HepG2 (cell line): Measurements from ENCODE around the gene C16orf90. TPM values are rescaled to one million over a fixed set of nuclear protein-coding genes. Genes with fewer than 3 reads are reported as not detected.

ENCODE experiments used
- ATAC-seq: fragments of 200-7000 bp; cut with Tn5 transposase; 3 replicates; pipeline ENCODE4 v1.9.1; 2020; ENCODE audit warnings: mild to moderate bottlenecking, moderate library complexity
- BruUV-seq: library from RNA; stranded (reverse); fragments of 400-500 nt; replicated peaks from 2 replicates; lab custom pipeline; 2021; lab: Mats Ljungman, UMichigan
- CTCF ChIA-PET: fragments of 300-600 bp; formaldehyde crosslinking; extraction: SDS; loops from one replicate; lab custom pipeline; 2021; ENCODE audit warnings: low total read pairs, inconsistent platforms, low intra/inter-chr PET ratio; lab: Yijun Ruan, JAX
- POLR2A ChIA-PET: fragments of 350-600 bp; sonication (Branson Sonifier 250); formaldehyde crosslinking; loops from one replicate; lab custom pipeline; 2020; ENCODE audit warnings: antibody characterized with exemption, inconsistent platforms; lab: Yijun Ruan, JAX
- DNase-seq: peaks from one replicate; pipeline ENCODE4 v3.0.0-alpha.2; 2015; ENCODE audit warnings: low spot score
- FAIRE-seq: peaks from 3 replicates; lab custom pipeline; 2011; peaks lifted over from hg19 to GRCh38; lab: Jason Lieb, UNC
- H2AFZ ChIP-seq: one replicate; pipeline ENCODE4 v1.6.1; 2011; ENCODE audit warnings: low read length, inconsistent platforms
- H3K27ac ChIP-seq: fragments of 300-600 bp; 3 replicates; pipeline ENCODE4 v1.8.0; 2011; ENCODE audit warnings: mixed run types, mild to moderate bottlenecking, mixed read lengths, low read length, inconsistent platforms; ENCODE audit not compliant: insufficient read depth; ENCODE audit errors: extremely low read length
- H3K27me3 ChIP-seq, 2 experiments: fragments of 200-600 bp in 1 of 2; 2 replicates in 1 of 2; 3 replicates in 1 of 2; pipeline versions ENCODE4 v1.6.0 to v1.8.0; 2011; ENCODE audit warnings: low read length in 2 of 2, mild to moderate bottlenecking in 2 of 2, moderate library complexity in 2 of 2, inconsistent platforms in 1 of 2; ENCODE audit not compliant: insufficient read depth in 2 of 2, control insufficient read depth in 1 of 2
- H3K36me3 ChIP-seq, 2 experiments: fragments of 200-600 bp in 1 of 2; replicated peaks in 1 of 2; 2 replicates in 1 of 2; 3 replicates in 1 of 2; pipeline versions ENCODE4 v1.5.1 to v1.8.0; 2011; ENCODE audit warnings: low read length in 2 of 2, inconsistent platforms in 1 of 2; ENCODE audit not compliant: insufficient read depth in 2 of 2, control insufficient read depth in 1 of 2
- H3K4me1 ChIP-seq: 2 replicates; pipeline ENCODE4 v1.5.1; 2012; ENCODE audit warnings: low read length, inconsistent platforms; ENCODE audit not compliant: insufficient read depth
- H3K4me2 ChIP-seq: 2 replicates; pipeline ENCODE4 v1.6.0; 2011; ENCODE audit warnings: low read depth, low read length, inconsistent platforms
- H3K4me3 ChIP-seq, 3 experiments: fragments of 200-600 bp in 1 of 3; sonication (generic), shearing (Covaris generic) in 1 of 3; replicated peaks in 1 of 3; 2 replicates each; pipeline ENCODE4 v1.5.1; 2011 to 2016; ENCODE audit warnings: low read length in 3 of 3, inconsistent platforms in 2 of 3, low read depth in 2 of 3, mild to moderate bottlenecking in 2 of 3, control low read depth in 1 of 3, mixed read lengths in 1 of 3; ENCODE audit not compliant: insufficient read depth in 1 of 3
- H3K79me2 ChIP-seq: one replicate; pipeline ENCODE4 v1.6.1; 2011; ENCODE audit warnings: low read length, inconsistent platforms; ENCODE audit not compliant: insufficient read depth
- H3K9ac ChIP-seq: 2 replicates; pipeline ENCODE4 v1.6.0; 2011; ENCODE audit warnings: mild to moderate bottlenecking, low read depth, low read length, inconsistent platforms; ENCODE audit not compliant: insufficient read depth
- H3K9me3 ChIP-seq: 2 replicates; pipeline ENCODE4 v1.5.1; 2012; ENCODE audit warnings: mild to moderate bottlenecking, low read length
- H4K20me1 ChIP-seq: 2 replicates; pipeline ENCODE4 v1.6.0; 2011; ENCODE audit warnings: inconsistent platforms, mild to moderate bottlenecking, low read length, moderate library complexity; ENCODE audit not compliant: insufficient read depth
- BRF2 ChIP-seq: sonication (generic); formaldehyde crosslinking; IDR thresholded peaks from 2 replicates; pipeline ENCODE4 v1.8.1; 2022; ENCODE audit warnings: mild to moderate bottlenecking, missing genetic modification reagents
- MBNL3 ChIP-seq: fragments of 250-450 bp; sonication (Bioruptor Pico); conservative IDR thresholded peaks from 2 replicates; pipeline ENCODE4 v1.8.0; 2022; ENCODE audit warnings: mild to moderate bottlenecking, inconsistent platforms
- MYPOP ChIP-seq: sonication (generic); formaldehyde crosslinking; IDR thresholded peaks from 2 replicates; pipeline ENCODE4 v1.8.1; 2023; ENCODE audit warnings: mild to moderate bottlenecking, moderate library complexity, missing genetic modification reagents
- NCOA1 ChIP-seq: sonication (generic); formaldehyde crosslinking; IDR thresholded peaks from 2 replicates; pipeline ENCODE4 v1.9.0; 2021; ENCODE audit warnings: missing genetic modification reagents
- NKX3-1 ChIP-seq: sonication (generic); formaldehyde crosslinking; IDR thresholded peaks from 2 replicates; pipeline ENCODE4 v1.5.0; 2020; ENCODE audit warnings: missing genetic modification reagents
- SALL2 ChIP-seq: sonication (generic); formaldehyde crosslinking; IDR thresholded peaks from 2 replicates; pipeline ENCODE4 v1.8.1; 2023; ENCODE audit warnings: mild to moderate bottlenecking, missing genetic modification reagents, inconsistent platforms
- SOX6 ChIP-seq, 2 experiments: fragments of 450-650 bp in 1 of 2; sonication (generic) in 1 of 2; formaldehyde crosslinking in 1 of 2; IDR thresholded peaks; 2 replicates each; pipeline versions ENCODE4 v1.4.0 to v1.6.1; 2017 to 2020; ENCODE audit warnings: antibody characterized with exemption in 1 of 2, mild to moderate bottlenecking in 1 of 2, missing genetic modification reagents in 1 of 2
- ZBTB33 ChIP-seq: sonication (generic); formaldehyde crosslinking; IDR thresholded peaks from 2 replicates; pipeline ENCODE4 v1.4.0; 2020; ENCODE audit warnings: missing genetic modification reagents
- ZFP91 ChIP-seq: sonication (generic); formaldehyde crosslinking; IDR thresholded peaks from 2 replicates; pipeline ENCODE4 v1.9.0; 2022; ENCODE audit warnings: missing genetic modification reagents, mild to moderate bottlenecking, borderline replicate concordance
- ZNF317 ChIP-seq: sonication (generic); formaldehyde crosslinking; IDR thresholded peaks from 2 replicates; pipeline ENCODE4 v1.5.0; 2020; ENCODE audit warnings: mild to moderate bottlenecking, missing genetic modification reagents
- ZNF574 ChIP-seq: sonication (generic); formaldehyde crosslinking; IDR thresholded peaks from 2 replicates; pipeline ENCODE4 v1.4.0; 2020; ENCODE audit warnings: missing genetic modification reagents
- ZNF839 ChIP-seq: sonication (generic); formaldehyde crosslinking; IDR thresholded peaks from 2 replicates; pipeline ENCODE4 v1.4.0; 2020; ENCODE audit warnings: missing genetic modification reagents, mild to moderate bottlenecking, borderline replicate concordance
- ZUFSP ChIP-seq: sonication (generic); formaldehyde crosslinking; IDR thresholded peaks from 2 replicates; pipeline ENCODE4 v1.9.0; 2021; ENCODE audit warnings: missing genetic modification reagents, mild to moderate bottlenecking, borderline replicate concordance
- WGBS: methylation state at CpG from one replicate; pipeline ENCODE4 v1.1.6; 2017; ENCODE audit warnings: low lambda C conversion rate; 5-methylcytosine and 5-hydroxymethylcytosine counted together
- in situ Hi-C: cut with HindIII; loops from 2 replicates; pipeline ENCODE4 v1.10.0; 2017; ENCODE audit warnings: low pct_unique_long_range_greater_than_20kb; ENCODE audit not compliant: extremely low pct_ligation_motif_present
- intact Hi-C: fragments of 100-400 bp; cut with micrococcal nuclease; formaldehyde crosslinking; loops from one replicate; pipeline ENCODE4 v1.10.0; 2022; ENCODE audit not compliant: unreplicated experiment
- polyA plus RNA-seq, 8 experiments: library from polyadenylated mRNA; depleted of rRNA in 3 of 8; stranded (reverse) in 7 of 8; unstranded in 1 of 8; fragments of >200 nt; fragmentation: Illumina TruSeq in 4 of 8; extraction: Trizol in 4 of 8; gene quantifications; 2 replicates each; pipeline versions ENCODE4 v1.2.1 to v1.2.3, GENCODE V29; 2011 to 2016; ENCODE audit warnings: low read depth in 4 of 8, missing spikeins in 1 of 8, mixed read lengths in 1 of 8; ENCODE audit not compliant: insufficient read depth in 1 of 8
- total RNA-seq, 5 experiments: library from RNA; depleted of rRNA; stranded (reverse); fragments of >200 nt; fragmentation: Illumina TruSeq; extraction: Trizol; gene quantifications; 2 replicates each; pipeline ENCODE4 v1.2.3, GENCODE V29; 2016; ENCODE audit warnings: low read depth in 1 of 5

The C16orf90 gene
- total and polyA plus RNA-seq, 2 of the 13 experiments (the other 11 are each of a cell fraction or from before 2014, with no cell fraction given): not detected

GRCh38 chr16:3454093-3454492 lies 41.2 kb downstream of the C16orf90 start:
- ChIA-PET POLR2A (interaction anchor here (3.4 kb wide), 1 partner anchor 11 kb away, joined by 21 read pairs; the partner anchor contains the start of genes NAA60 and ZNF597), CTCF (no interaction called here)
- no peak for FAIRE-seq
- DNase-seq: peak; percentile 45
- ATAC-seq: peak; percentile 25
- 62% methylated on average over 5 of the region's 5 CpGs for WGBS
- Histone ChIP-seq H3K9ac (no peak overlapping the region), H3K36me3 (no peaks in the 10 kb centered on the region; a peak in 1 of 5 replicates), H3K9me3 (no peaks in the 10 kb centered on the region), H3K27me3 (no peaks in the 10 kb centered on the region; a peak in 1 of 5 replicates), H3K4me2 (peak overlapping the region; percentile 56), H3K27ac (peak overlapping the region; percentile 19), H2AFZ (no peak overlapping the region), H3K79me2 (peaks cover 9% of the 10 kb centered on the region), H4K20me1 (no peaks in the 10 kb centered on the region), H3K4me1 (peaks cover 40% of the 10 kb centered on the region), H3K4me3 (no peak overlapping the region)
- no TSS peak for BruUV-seq
- intact Hi-C loops (no loop called here), in situ Hi-C loops (no loop called here)
- no peak for TF ChIP-seq SOX6 (IDR thresholded peaks at IDR 0.05)
- TF ChIP-seq SOX6 (CRISPR knock-in tag; IDR thresholded peaks at IDR 0.05): no peak
- TF ChIP-seq NCOA1 (CRISPR knock-in tag): 0 out of 2 replicates have a peak, but pooled peaks have one; percentile 44
- no peak for TF ChIP-seq MBNL3 (CRISPR knock-in tag)
- no peak for TF ChIP-seq ZNF839 (CRISPR knock-in tag)
- TF ChIP-seq ZBTB33 (CRISPR knock-in tag): peak; percentile 45; the same call in 1 of the 2 replicates
- peak; percentile 34; the same call in 1 of the 2 replicates for TF ChIP-seq ZNF574
- TF ChIP-seq BRF2 (CRISPR knock-in tag): no peak
- no peak for TF ChIP-seq SALL2
- TF ChIP-seq NKX3-1 (CRISPR knock-in tag): no peak
- no peak for TF ChIP-seq ZUFSP (CRISPR knock-in tag)
- no peak for TF ChIP-seq ZNF317 (CRISPR knock-in tag)
- no peak for TF ChIP-seq MYPOP (CRISPR knock-in tag)
- TF ChIP-seq ZFP91 (CRISPR knock-in tag): no peak
